GM12891 (cell line): Measurements from ENCODE around the gene LIPC.

Experiments
- PAX5 ChIP-seq: IDR thresholded peaks from 2 replicates; pipeline ENCODE4 v1.6.1; 2011; ENCODE audit warnings: low read length, moderate library complexity, mild to moderate bottlenecking; ENCODE audit not compliant: insufficient read depth, severe bottlenecking
- POLR2A ChIP-seq: IDR thresholded peaks from 2 replicates; pipeline ENCODE4 v1.6.1; 2011; ENCODE audit warnings: low read depth, low read length, control low read depth
- POLR2AphosphoS5 ChIP-seq: IDR thresholded peaks from 2 replicates; pipeline ENCODE4 v1.6.1; 2011; ENCODE audit warnings: low read depth, low read length, control low read depth
- POU2F2 ChIP-seq: IDR thresholded peaks from 2 replicates; pipeline ENCODE4 v1.6.1; 2011; ENCODE audit warnings: low read depth, mild to moderate bottlenecking, control low read depth, low read length, moderate library complexity
- SPI1 ChIP-seq: IDR thresholded peaks from 2 replicates; pipeline ENCODE4 v1.6.1; 2011; ENCODE audit warnings: low read depth, low read length, control low read depth
- TAF1 ChIP-seq: IDR thresholded peaks from 2 replicates; pipeline ENCODE4 v1.6.1; 2011; ENCODE audit warnings: low read depth, low read length, control low read depth

GRCh38 chr15:58529041-58529440, 97.2 kb downstream of the LIPC start:
- TF ChIP-seq POLR2A (no peak), POLR2AphosphoS5 (no peak), TAF1 (no peak), POU2F2 (no peak), SPI1 (no peak), PAX5 (no peak)
